ENCODE measurements around the gene DCX.

DNA sequence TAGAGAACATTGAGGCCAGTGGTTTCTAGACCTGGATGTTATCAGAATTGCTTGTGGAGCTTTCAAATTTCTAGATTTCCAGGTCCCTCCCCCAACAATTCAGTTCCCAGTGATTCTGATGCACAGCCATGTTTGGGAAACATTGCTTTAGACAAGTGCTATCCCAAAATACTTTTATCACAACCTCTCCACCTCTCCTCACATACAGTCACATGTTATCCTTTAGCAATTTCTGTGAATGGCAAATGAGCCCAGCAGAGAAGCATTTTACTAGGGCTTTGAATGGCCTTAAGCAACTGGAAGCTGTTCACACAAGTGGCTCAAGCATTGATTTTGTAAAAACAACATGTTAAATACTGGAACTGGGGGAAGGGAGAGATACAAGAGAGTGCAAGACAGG, 29.7 kb downstream of the DCX start:
- TF ChIP-seq, protein P1, sequence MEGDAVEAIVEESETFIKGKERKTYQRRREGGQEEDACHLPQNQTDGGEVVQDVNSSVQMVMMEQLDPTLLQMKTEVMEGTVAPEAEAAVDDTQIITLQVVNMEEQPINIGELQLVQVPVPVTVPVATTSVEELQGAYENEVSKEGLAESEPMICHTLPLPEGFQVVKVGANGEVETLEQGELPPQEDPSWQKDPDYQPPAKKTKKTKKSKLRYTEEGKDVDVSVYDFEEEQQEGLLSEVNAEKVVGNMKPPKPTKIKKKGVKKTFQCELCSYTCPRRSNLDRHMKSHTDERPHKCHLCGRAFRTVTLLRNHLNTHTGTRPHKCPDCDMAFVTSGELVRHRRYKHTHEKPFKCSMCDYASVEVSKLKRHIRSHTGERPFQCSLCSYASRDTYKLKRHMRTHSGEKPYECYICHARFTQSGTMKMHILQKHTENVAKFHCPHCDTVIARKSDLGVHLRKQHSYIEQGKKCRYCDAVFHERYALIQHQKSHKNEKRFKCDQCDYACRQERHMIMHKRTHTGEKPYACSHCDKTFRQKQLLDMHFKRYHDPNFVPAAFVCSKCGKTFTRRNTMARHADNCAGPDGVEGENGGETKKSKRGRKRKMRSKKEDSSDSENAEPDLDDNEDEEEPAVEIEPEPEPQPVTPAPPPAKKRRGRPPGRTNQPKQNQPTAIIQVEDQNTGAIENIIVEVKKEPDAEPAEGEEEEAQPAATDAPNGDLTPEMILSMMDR (IDR thresholded peaks at IDR 0.05; ENCODE audit: poor library complexity), result no peak
- no peak for TF ChIP-seq EZH2phosphoT487 (IDR thresholded peaks at IDR 0.05; ENCODE audit: low read depth, severe bottlenecking, unreplicated experiment)

All from hepatocyte (in vitro differentiated cells).